Activated gamma-delta T cell treated with Interleukin-2 at 50 U/mL for 16 hours (primary cell): ENCODE data around the gene KBTBD6.
"Not testable (repeated sequence)": the region's sequence is repeated elsewhere in the genome, so short reads cannot be mapped to it uniquely, and the experiment has no call there.

ENCODE experiments used
- DNase-seq: peaks from one replicate; pipeline ENCODE4 v3.0.0-alpha.2; 2020

KBTBD6 gene

GRCh38 chr13:41133951-41134350 is 1.3 kb upstream of the KBTBD6 start:
- no peak for DNase-seq

GRCh38 chr13:41131660-41132511 is 716 bp downstream of the KBTBD6 start:
- not testable (repeated sequence) for DNase-seq

- not testable (repeated sequence) for DNase-seq
These were observed 1.4 kb downstream of the KBTBD6 start for GRCh38 chr13:41131189-41131588.

GRCh38 chr13:41130356-41130755 is 2.2 kb downstream of the KBTBD6 start:
- DNase-seq: no peak

- DNase-seq: no peak
These were observed 4.9 kb downstream of the KBTBD6 start for GRCh38 chr13:41127701-41128100.

- no peak for DNase-seq
These were observed 9.8 kb downstream of the KBTBD6 start for GRCh38 chr13:41122838-41123237.

GRCh38 chr13:41117869-41118268 is 14.7 kb downstream of the KBTBD6 start:
- DNase-seq: no peak

- DNase-seq: no peak
These were observed 21.1 kb downstream of the KBTBD6 start for GRCh38 chr13:41111454-41111853.

- no peak for DNase-seq
These were observed 25.0 kb downstream of the KBTBD6 start for GRCh38 chr13:41107584-41108014.

GRCh38 chr13:41107104-41107571 is 25.5 kb downstream of the KBTBD6 start:
- DNase-seq: no peak

GRCh38 chr13:41099986-41100385 is 32.6 kb downstream of the KBTBD6 start:
- DNase-seq: no peak

GRCh38 chr13:41098761-41099160 is 33.8 kb downstream of the KBTBD6 start:
- no peak for DNase-seq

- DNase-seq: not testable (repeated sequence)
These were observed 36.9 kb downstream of the KBTBD6 start for GRCh38 chr13:41095681-41096080.

GRCh38 chr13:41085961-41086585 is 46.5 kb downstream of the KBTBD6 start:
- no peak for DNase-seq

- no peak for DNase-seq
These were observed 52.9 kb downstream of the KBTBD6 start for GRCh38 chr13:41079725-41080124.
